GM23338 (cell line): Measurements from ENCODE around the gene CEP20.

Experiments
- CREB1 ChIP-seq: fragments of 250-450 bp; sonication (Bioruptor Pico); IDR thresholded peaks from 2 replicates; pipeline ENCODE4 v1.5.0; 2020; ENCODE audit warnings: low read depth, mild to moderate bottlenecking, moderate library complexity
- ETS1 ChIP-seq: IDR thresholded peaks from 2 replicates; pipeline ENCODE4 v1.6.1; 2016; ENCODE audit warnings: antibody characterized with exemption
- EZH2 ChIP-seq: fragments of 200-600 bp; sonication (generic); IDR thresholded peaks from one replicate; pipeline ENCODE4 v1.8.0; 2017; ENCODE audit warnings: antibody characterized with exemption, mild to moderate bottlenecking, low read depth; ENCODE audit not compliant: unreplicated experiment
- EZH2phosphoT487 ChIP-seq: fragments of 200-600 bp; sonication (generic); IDR thresholded peaks from one replicate; pipeline ENCODE4 v1.8.1; 2018; ENCODE audit warnings: antibody characterized with exemption; ENCODE audit not compliant: unreplicated experiment
- POLR2AphosphoS5 ChIP-seq: IDR thresholded peaks from 2 replicates; pipeline ENCODE4 v1.6.1; 2016; ENCODE audit warnings: antibody characterized with exemption, low read depth
- REST ChIP-seq: IDR thresholded peaks from one replicate; pipeline ENCODE4 v1.6.1; 2018; ENCODE audit warnings: antibody characterized with exemption; ENCODE audit not compliant: unreplicated experiment
- ZNF331 ChIP-seq: fragments of 250-450 bp; sonication (Bioruptor Pico); IDR thresholded peaks from 2 replicates; pipeline ENCODE4 v1.5.0; 2020; ENCODE audit warnings: low read depth, mild to moderate bottlenecking, moderate library complexity
- TF ChIP-seq, protein P1 (sequence below), 2 experiments: fragments of 200-600 bp in 1 of 2; sonication (generic) in 1 of 2; conservative IDR thresholded peaks; 2 replicates each; pipeline versions ENCODE4 v1.5.1 to v1.6.1; 2016 to 2017; ENCODE audit warnings: antibody characterized with exemption in 2 of 2, low read depth in 2 of 2, mild to moderate bottlenecking in 2 of 2, moderate library complexity in 1 of 2
- TF ChIP-seq, protein P2 (sequence below): fragments of 250-450 bp; sonication (Bioruptor Pico); IDR thresholded peaks from 2 replicates; pipeline ENCODE4 v1.5.0; 2020; ENCODE audit warnings: mild to moderate bottlenecking, moderate library complexity

DNA sequence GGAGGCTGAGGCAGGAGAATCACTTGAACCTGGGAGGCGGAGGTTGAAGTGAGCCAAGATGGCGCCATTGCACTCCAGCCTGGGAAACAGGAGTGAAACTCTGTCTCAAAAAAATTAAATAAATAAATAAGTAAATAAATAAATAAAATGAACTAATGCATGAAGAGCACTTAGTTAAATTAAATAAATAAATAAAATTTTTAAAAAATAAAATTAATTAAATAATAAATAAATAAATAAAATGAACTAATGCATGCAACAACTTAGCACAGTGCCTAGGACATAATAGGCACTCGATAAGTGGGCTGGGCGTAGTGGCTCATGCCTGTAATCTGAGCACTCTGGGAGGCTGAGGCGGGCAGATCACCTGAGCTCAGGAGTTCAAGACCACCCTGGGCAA, 15.6 kb upstream of the CEP20 start:
- TF ChIP-seq ETS1 (no peak), EZH2 (no peak), REST (no peak), POLR2AphosphoS5 (no peak), EZH2phosphoT487 (no peak), CREB1 (CRISPR knock-in tag) (no peak), ZNF331 (CRISPR knock-in tag) (no peak)
- TF ChIP-seq, protein P1, sequence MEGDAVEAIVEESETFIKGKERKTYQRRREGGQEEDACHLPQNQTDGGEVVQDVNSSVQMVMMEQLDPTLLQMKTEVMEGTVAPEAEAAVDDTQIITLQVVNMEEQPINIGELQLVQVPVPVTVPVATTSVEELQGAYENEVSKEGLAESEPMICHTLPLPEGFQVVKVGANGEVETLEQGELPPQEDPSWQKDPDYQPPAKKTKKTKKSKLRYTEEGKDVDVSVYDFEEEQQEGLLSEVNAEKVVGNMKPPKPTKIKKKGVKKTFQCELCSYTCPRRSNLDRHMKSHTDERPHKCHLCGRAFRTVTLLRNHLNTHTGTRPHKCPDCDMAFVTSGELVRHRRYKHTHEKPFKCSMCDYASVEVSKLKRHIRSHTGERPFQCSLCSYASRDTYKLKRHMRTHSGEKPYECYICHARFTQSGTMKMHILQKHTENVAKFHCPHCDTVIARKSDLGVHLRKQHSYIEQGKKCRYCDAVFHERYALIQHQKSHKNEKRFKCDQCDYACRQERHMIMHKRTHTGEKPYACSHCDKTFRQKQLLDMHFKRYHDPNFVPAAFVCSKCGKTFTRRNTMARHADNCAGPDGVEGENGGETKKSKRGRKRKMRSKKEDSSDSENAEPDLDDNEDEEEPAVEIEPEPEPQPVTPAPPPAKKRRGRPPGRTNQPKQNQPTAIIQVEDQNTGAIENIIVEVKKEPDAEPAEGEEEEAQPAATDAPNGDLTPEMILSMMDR (conservative IDR thresholded peaks at IDR 0.05; ENCODE audit: low read depth in 2 of 2) = no peak
- TF ChIP-seq, protein P2, sequence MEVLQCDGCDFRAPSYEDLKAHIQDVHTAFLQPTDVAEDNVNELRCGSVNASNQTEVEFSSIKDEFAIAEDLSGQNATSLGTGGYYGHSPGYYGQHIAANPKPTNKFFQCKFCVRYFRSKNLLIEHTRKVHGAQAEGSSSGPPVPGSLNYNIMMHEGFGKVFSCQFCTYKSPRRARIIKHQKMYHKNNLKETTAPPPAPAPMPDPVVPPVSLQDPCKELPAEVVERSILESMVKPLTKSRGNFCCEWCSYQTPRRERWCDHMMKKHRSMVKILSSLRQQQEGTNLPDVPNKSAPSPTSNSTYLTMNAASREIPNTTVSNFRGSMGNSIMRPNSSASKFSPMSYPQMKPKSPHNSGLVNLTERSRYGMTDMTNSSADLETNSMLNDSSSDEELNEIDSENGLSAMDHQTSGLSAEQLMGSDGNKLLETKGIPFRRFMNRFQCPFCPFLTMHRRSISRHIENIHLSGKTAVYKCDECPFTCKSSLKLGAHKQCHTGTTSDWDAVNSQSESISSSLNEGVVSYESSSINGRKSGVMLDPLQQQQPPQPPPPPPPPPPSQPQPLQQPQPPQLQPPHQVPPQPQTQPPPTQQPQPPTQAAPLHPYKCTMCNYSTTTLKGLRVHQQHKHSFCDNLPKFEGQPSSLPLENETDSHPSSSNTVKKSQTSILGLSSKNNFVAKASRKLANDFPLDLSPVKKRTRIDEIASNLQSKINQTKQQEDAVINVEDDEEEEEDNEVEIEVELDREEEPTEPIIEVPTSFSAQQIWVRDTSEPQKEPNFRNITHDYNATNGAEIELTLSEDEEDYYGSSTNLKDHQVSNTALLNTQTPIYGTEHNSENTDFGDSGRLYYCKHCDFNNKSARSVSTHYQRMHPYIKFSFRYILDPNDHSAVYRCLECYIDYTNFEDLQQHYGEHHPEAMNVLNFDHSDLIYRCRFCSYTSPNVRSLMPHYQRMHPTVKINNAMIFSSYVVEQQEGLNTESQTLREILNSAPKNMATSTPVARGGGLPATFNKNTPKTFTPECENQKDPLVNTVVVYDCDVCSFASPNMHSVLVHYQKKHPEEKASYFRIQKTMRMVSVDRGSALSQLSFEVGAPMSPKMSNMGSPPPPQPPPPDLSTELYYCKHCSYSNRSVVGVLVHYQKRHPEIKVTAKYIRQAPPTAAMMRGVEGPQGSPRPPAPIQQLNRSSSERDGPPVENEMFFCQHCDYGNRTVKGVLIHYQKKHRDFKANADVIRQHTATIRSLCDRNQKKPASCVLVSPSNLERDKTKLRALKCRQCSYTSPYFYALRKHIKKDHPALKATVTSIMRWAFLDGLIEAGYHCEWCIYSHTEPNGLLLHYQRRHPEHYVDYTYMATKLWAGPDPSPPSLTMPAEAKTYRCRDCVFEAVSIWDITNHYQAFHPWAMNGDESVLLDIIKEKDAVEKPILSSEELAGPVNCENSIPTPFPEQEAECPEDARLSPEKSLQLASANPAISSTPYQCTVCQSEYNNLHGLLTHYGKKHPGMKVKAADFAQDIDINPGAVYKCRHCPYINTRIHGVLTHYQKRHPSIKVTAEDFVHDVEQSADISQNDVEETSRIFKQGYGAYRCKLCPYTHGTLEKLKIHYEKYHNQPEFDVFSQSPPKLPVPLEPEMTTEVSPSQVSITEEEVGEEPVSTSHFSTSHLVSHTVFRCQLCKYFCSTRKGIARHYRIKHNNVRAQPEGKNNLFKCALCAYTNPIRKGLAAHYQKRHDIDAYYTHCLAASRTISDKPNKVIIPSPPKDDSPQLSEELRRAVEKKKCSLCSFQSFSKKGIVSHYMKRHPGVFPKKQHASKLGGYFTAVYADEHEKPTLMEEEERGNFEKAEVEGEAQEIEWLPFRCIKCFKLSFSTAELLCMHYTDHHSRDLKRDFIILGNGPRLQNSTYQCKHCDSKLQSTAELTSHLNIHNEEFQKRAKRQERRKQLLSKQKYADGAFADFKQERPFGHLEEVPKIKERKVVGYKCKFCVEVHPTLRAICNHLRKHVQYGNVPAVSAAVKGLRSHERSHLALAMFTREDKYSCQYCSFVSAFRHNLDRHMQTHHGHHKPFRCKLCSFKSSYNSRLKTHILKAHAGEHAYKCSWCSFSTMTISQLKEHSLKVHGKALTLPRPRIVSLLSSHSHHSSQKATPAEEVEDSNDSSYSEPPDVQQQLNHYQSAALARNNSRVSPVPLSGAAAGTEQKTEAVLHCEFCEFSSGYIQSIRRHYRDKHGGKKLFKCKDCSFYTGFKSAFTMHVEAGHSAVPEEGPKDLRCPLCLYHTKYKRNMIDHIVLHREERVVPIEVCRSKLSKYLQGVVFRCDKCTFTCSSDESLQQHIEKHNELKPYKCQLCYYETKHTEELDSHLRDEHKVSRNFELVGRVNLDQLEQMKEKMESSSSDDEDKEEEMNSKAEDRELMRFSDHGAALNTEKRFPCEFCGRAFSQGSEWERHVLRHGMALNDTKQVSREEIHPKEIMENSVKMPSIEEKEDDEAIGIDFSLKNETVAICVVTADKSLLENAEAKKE (CRISPR knock-in tag) = no peak
